Endodermal cell (in vitro differentiated cells): ENCODE results near the gene HACD3. TPM values are rescaled to one million over a fixed set of nuclear protein-coding genes. Genes with fewer than 3 reads are reported as not detected.
"Not testable (repeated sequence)": the region's sequence is repeated elsewhere in the genome, so short reads cannot be mapped to it uniquely, and the experiment has no call there.

Experiments used
- DNase-seq: peaks from one replicate; pipeline ENCODE4 v3.0.0-alpha.2; 2017
- H3K27ac ChIP-seq: 2 replicates; pipeline ENCODE4 v1.5.1; 2013; ENCODE audit warnings: mild to moderate bottlenecking, low read depth, low read length, moderate library complexity
- H3K27me3 ChIP-seq: 2 replicates; pipeline ENCODE4 v1.6.1; 2013; ENCODE audit warnings: mild to moderate bottlenecking, low read length, moderate library complexity; ENCODE audit not compliant: insufficient read depth, control insufficient read depth, poor library complexity, severe bottlenecking
- H3K36me3 ChIP-seq: 2 replicates; pipeline ENCODE4 v1.7.0; 2013; ENCODE audit warnings: mild to moderate bottlenecking, low read length, moderate library complexity; ENCODE audit not compliant: control insufficient read depth, insufficient read depth
- H3K4me1 ChIP-seq: one replicate; pipeline ENCODE4 v1.7.0; 2013; ENCODE audit warnings: low read length; ENCODE audit not compliant: control insufficient read depth, insufficient read depth
- H3K4me3 ChIP-seq: 2 replicates; pipeline ENCODE4 v1.5.1; 2013; ENCODE audit warnings: mild to moderate bottlenecking, low read length, moderate library complexity
- H3K9ac ChIP-seq: 2 replicates; pipeline ENCODE4 v1.6.1; 2013; ENCODE audit warnings: mild to moderate bottlenecking, low read length, moderate library complexity; ENCODE audit not compliant: poor library complexity, severe bottlenecking; ENCODE audit errors: extremely low read depth
- H3K9me3 ChIP-seq: 2 replicates; pipeline ENCODE4 v1.6.1; 2013; ENCODE audit warnings: mild to moderate bottlenecking, low read length, moderate library complexity; ENCODE audit not compliant: control insufficient read depth
- H3K27ac Mint-ChIP-seq: 2 replicates; pipeline ENCODE4 v1.8.0; 2020; ENCODE audit warnings: mixed read lengths
- H3K27me3 Mint-ChIP-seq: 2 replicates; pipeline ENCODE4 v1.8.0; 2021; ENCODE audit warnings: mild to moderate bottlenecking, mixed read lengths; ENCODE audit not compliant: insufficient read depth
- H3K36me3 Mint-ChIP-seq: 2 replicates; pipeline ENCODE4 v1.8.0; 2020; ENCODE audit warnings: low read depth, mixed read lengths
- H3K4me1 Mint-ChIP-seq: 2 replicates; pipeline ENCODE4 v1.8.0; 2020; ENCODE audit warnings: mixed read lengths
- H3K4me3 Mint-ChIP-seq: 2 replicates; pipeline ENCODE4 v1.8.0; 2020; ENCODE audit warnings: mild to moderate bottlenecking, moderate library complexity, mixed read lengths
- H3K9me3 Mint-ChIP-seq: 2 replicates; pipeline ENCODE4 v1.8.0; 2020; ENCODE audit warnings: mild to moderate bottlenecking, mixed read lengths
- CTCF ChIP-seq: fragments of 200-600 bp; sonication (generic); conservative IDR thresholded peaks from 2 replicates; pipeline ENCODE4 v1.5.0; 2021; ENCODE audit warnings: antibody characterized with exemption, mild to moderate bottlenecking
- WGBS, 2 experiments: methylation state at CpG; one replicate each; pipeline versions ENCODE4 v1.1.5 to v1.1.7; 2013; ENCODE audit warnings: missing lambda C conversion rate in 2 of 2, mixed read lengths in 1 of 2; ENCODE audit not compliant: insufficient coverage in 1 of 2, insufficient read length in 1 of 2; 5-methylcytosine and 5-hydroxymethylcytosine counted together
- total RNA-seq, 2 donors: library from RNA; stranded (reverse); fragmentation: NEBNext Ultra II Directional in 1 of 2; extraction: Animal tissue kit (Norgen Biotek cat#: 25700) in 1 of 2; gene quantifications; 2 replicates in 1 of 2; 3 replicates in 1 of 2; pipeline ENCODE4 v1.2.1, GENCODE V29; 2021

The HACD3 gene
- total RNA-seq, 2 donors from 2014 or later, result 129 to 201 TPM

- Mint-ChIP-seq H3K27ac (peak overlapping the region; percentile 53), H3K36me3 (peaks cover 31% of the 10 kb centered on the region), H3K4me1 (peaks cover 10% of the 10 kb centered on the region), H3K27me3 (no peaks in the 10 kb centered on the region), H3K9me3 (no peaks in the 10 kb centered on the region), H3K4me3 (no peak overlapping the region)
- no peak for TF ChIP-seq CTCF
- no peaks in the 10 kb centered on the region for H3K4me1 ChIP-seq
- 75 to 100% methylated on average over 2 to 3 of the region's 3 CpGs for WGBS, 2 experiments
- no peaks in the 10 kb centered on the region for H3K27me3 ChIP-seq
- peak; percentile 56 for DNase-seq
- H3K4me3 ChIP-seq, result no peak overlapping the region
- no peak overlapping the region for H3K27ac ChIP-seq
- no peaks in the 10 kb centered on the region for H3K9me3 ChIP-seq
- peaks cover 24% of the 10 kb centered on the region for H3K36me3 ChIP-seq
- no peak overlapping the region for H3K9ac ChIP-seq
These were observed 20.4 kb downstream of the HACD3 start for GRCh38 chr15:65550681-65551098.

GRCh38 chr15:65551183-65551582 lies 20.9 kb downstream of the HACD3 start:
- Histone ChIP-seq H3K4me1 (no peaks in the 10 kb centered on the region), H3K27ac (no peak overlapping the region), H3K9ac (no peak overlapping the region), H3K27me3 (no peaks in the 10 kb centered on the region), H3K9me3 (no peaks in the 10 kb centered on the region), H3K4me3 (no peak overlapping the region), H3K36me3 (peaks cover 28% of the 10 kb centered on the region)
- 92 to 100% methylated on average over 2 of the region's 2 CpGs for WGBS, 2 experiments
- H3K9me3 Mint-ChIP-seq, result no peaks in the 10 kb centered on the region
- H3K4me1 Mint-ChIP-seq, result peaks cover 10% of the 10 kb centered on the region
- no peak for TF ChIP-seq CTCF
- no peak overlapping the region for H3K27ac Mint-ChIP-seq
- DNase-seq, result no peak
- H3K27me3 Mint-ChIP-seq, result no peaks in the 10 kb centered on the region
- no peak overlapping the region for H3K4me3 Mint-ChIP-seq
- peaks cover 34% of the 10 kb centered on the region for H3K36me3 Mint-ChIP-seq

GRCh38 chr15:65552851-65553250 lies 22.6 kb downstream of the HACD3 start:
- 94% methylated on average over 4 of the region's 6 CpGs; no CpG with 5 or more reads in 1 of the 2 experiments for WGBS, 2 experiments

GRCh38 chr15:65553691-65554090 lies 23.4 kb downstream of the HACD3 start:
- Histone ChIP-seq H3K9me3 (no peaks in the 10 kb centered on the region), H3K27ac (no peak overlapping the region), H3K27me3 (no peaks in the 10 kb centered on the region), H3K36me3 (peaks cover 46% of the 10 kb centered on the region), H3K9ac (no peak overlapping the region), H3K4me3 (no peak overlapping the region), H3K4me1 (peaks cover 5% of the 10 kb centered on the region)
- H3K4me1 Mint-ChIP-seq, result peaks cover 14% of the 10 kb centered on the region
- no peak overlapping the region for H3K27ac Mint-ChIP-seq
- H3K27me3 Mint-ChIP-seq, result no peaks in the 10 kb centered on the region
- peaks cover 55% of the 10 kb centered on the region for H3K36me3 Mint-ChIP-seq
- 98 to 100% methylated on average over 3 of the region's 3 CpGs for WGBS, 2 experiments
- TF ChIP-seq CTCF, result no peak
- no peaks in the 10 kb centered on the region for H3K9me3 Mint-ChIP-seq
- DNase-seq, result no peak
- H3K4me3 Mint-ChIP-seq, result no peak overlapping the region

More at GRCh38 chr15:65552851-65553250, 22.6 kb downstream of the HACD3 start:
- H3K9me3 Mint-ChIP-seq, H3K27ac Mint-ChIP-seq, H3K27me3 ChIP-seq, H3K9me3 ChIP-seq, DNase-seq, H3K27ac ChIP-seq, H3K4me1 ChIP-seq, H3K9ac ChIP-seq, H3K4me3 ChIP-seq, H3K27me3 Mint-ChIP-seq, H3K4me3 Mint-ChIP-seq: not testable (repeated sequence)
- Mint-ChIP-seq H3K4me1 (peaks cover 10% of the 10 kb centered on the region), H3K36me3 (peaks cover 47% of the 10 kb centered on the region)
- H3K36me3 ChIP-seq, result peaks cover 43% of the 10 kb centered on the region
